Measurements from ENCODE around the gene TMEM175. TPM values are rescaled to one million over a fixed set of nuclear protein-coding genes. Genes with fewer than 3 reads are reported as not detected.
A peak's percentile ranks its signal among the peaks of the same experiment; 100 is the strongest.

Gene TMEM175
- total and polyA plus RNA-seq, 2 of the 4 experiments (the other 2 are of a cell fraction): 7.7 to 41.9 TPM

GRCh38 chr4:984336-985054, 52.2 kb downstream of the TMEM175 start:
- no peaks in the 10 kb centered on the region for H3K27me3 ChIP-seq (ENCODE audit: control insufficient read depth, insufficient read depth, low read length)
- H2BK5ac ChIP-seq (ENCODE audit: low read depth, low read length, poor library complexity, severe bottlenecking): no peak overlapping the region
- peaks cover 5 to 34% of the 10 kb centered on the region in 2 experiments; a peak in 1 of 4 replicates for H3K79me1 ChIP-seq (ENCODE audit: low read depth in 1 of 2, low read length in 2 of 2)
- H3K9me3 ChIP-seq (ENCODE audit: control insufficient read depth, insufficient read depth, low read length): no peaks in the 10 kb centered on the region
- peak overlapping the region; percentile 88 for H2AFZ ChIP-seq (replicated peaks; ENCODE audit: low read length, poor library complexity)
- no peak overlapping the region for H4K91ac ChIP-seq (ENCODE audit: insufficient read depth, low read depth, low read length)
- no peak overlapping the region for H2BK20ac ChIP-seq (ENCODE audit: low read depth, low read length)
- in situ Hi-C loops (cut with MboI; ENCODE audit: low sequenced_read_pairs): no loop called here
- no peak overlapping the region for H2AK5ac ChIP-seq (ENCODE audit: low read depth, low read length)
- H3K9ac ChIP-seq (ENCODE audit: low read depth, low read length): no peak overlapping the region; the same call in 1 of the 2 replicates
- peak overlapping the region; percentile 63 to 84; a peak in 2 of 4 replicates for H4K8ac ChIP-seq (ENCODE audit: low read depth in 2 of 2, low read length in 2 of 2)
- no peaks in the 10 kb centered on the region; the same call in 1 of the 2 replicates for H4K20me1 ChIP-seq (ENCODE audit: insufficient read depth, low read length)
- POLR2A ChIA-PET (ENCODE audit: unreplicated experiment): no interaction called here
- H3K27ac ChIP-seq (ENCODE audit: insufficient read depth, low read length): no peak overlapping the region
- H4K5ac ChIP-seq (ENCODE audit: low read depth, low read length): peak overlapping the region; percentile 12; the same call in 1 of the 2 replicates
- H3K4me1 ChIP-seq (ENCODE audit: control insufficient read depth, insufficient read depth, low read length): peaks cover 8% of the 10 kb centered on the region; the same call in 1 of the 2 replicates
- no peak overlapping the region for H2BK120ac ChIP-seq (ENCODE audit: low read depth, low read length)
- no peak overlapping the region for H3K18ac ChIP-seq (ENCODE audit: low read depth, low read length)
- no peak overlapping the region for H3K56ac ChIP-seq (ENCODE audit: extremely low read depth, insufficient read depth, low read length)
- intact Hi-C loops (cut with micrococcal nuclease): no loop called here
- ATAC-seq (ENCODE audit: low read depth): no peak
- BruUV-seq (replicated peaks): no TSS peak
- H2AK9ac ChIP-seq (replicated peaks; ENCODE audit: low read depth, low read length, poor library complexity): no peak overlapping the region
- no peak overlapping the region for H3K4ac ChIP-seq (ENCODE audit: low read depth, low read length)
- H3K14ac ChIP-seq (replicated peaks; ENCODE audit: low read depth, low read length): no peak overlapping the region
- dilution Hi-C loops (cut with HindIII; ENCODE audit: low sequenced_read_pairs, unreplicated experiment): no loop called here
- CTCF ChIA-PET: no interaction called here
- H3K9me1 ChIP-seq (ENCODE audit: insufficient read depth, low read length): peaks cover 6% of the 10 kb centered on the region
- peak overlapping the region; percentile 64 for H3K4me2 ChIP-seq (ENCODE audit: low read depth, low read length)
- 67% methylated on average over 6 of the region's 15 CpGs; no CpG with 5 or more reads in 1 of the 2 experiments for WGBS, 2 experiments (ENCODE audit: extremely low coverage in 2 of 2, insufficient read length in 1 of 2)
- H3K36me3 ChIP-seq (ENCODE audit: control insufficient read depth, insufficient read depth, low read length): no peaks in the 10 kb centered on the region; the same call in 1 of the 2 replicates
- H3K4me3 ChIP-seq (ENCODE audit: insufficient read depth, low read depth, low read length): peak overlapping the region; percentile 12; the same call in 1 of the 2 replicates
- no peak for DNase-seq
- H2BK15ac ChIP-seq (ENCODE audit: low read depth, low read length): no peak overlapping the region
- no peak overlapping the region for H3K23ac ChIP-seq (ENCODE audit: low read depth, low read length)
- TF ChIP-seq RAD21 (IDR thresholded peaks at IDR 0.05; ENCODE audit: low read length): no peak
- no peak for TF ChIP-seq CHD1 (IDR thresholded peaks at IDR 0.05; ENCODE audit: low read depth, low read length)
- no peak for TF ChIP-seq BHLHE40 (IDR thresholded peaks at IDR 0.05; ENCODE audit: low read depth, low read length)
- no peak for TF ChIP-seq POLR2A (IDR thresholded peaks at IDR 0.05; ENCODE audit: low read depth, low read length)
- no peak for TF ChIP-seq USF2 (IDR thresholded peaks at IDR 0.05; ENCODE audit: low read depth, low read length)
- no peak for TF ChIP-seq SMC3 (IDR thresholded peaks at IDR 0.05; ENCODE audit: low read depth, low read length)
- no peak for TF ChIP-seq CTCF (conservative IDR thresholded peaks at IDR 0.05; ENCODE audit: low read depth, low read length)
- no peak for TF ChIP-seq NFE2L2 (IDR thresholded peaks at IDR 0.05; ENCODE audit: low read depth, low read length)
- TF ChIP-seq RCOR1 (IDR thresholded peaks at IDR 0.05; ENCODE audit: insufficient replicate concordance, low read length): no peak
- no peak for TF ChIP-seq MAFK (IDR thresholded peaks at IDR 0.05; ENCODE audit: low read depth, low read length)
- no peak for TF ChIP-seq FOS (IDR thresholded peaks at IDR 0.05; ENCODE audit: low read depth, low read length)
- no peak for TF ChIP-seq MXI1 (IDR thresholded peaks at IDR 0.05; ENCODE audit: borderline replicate concordance, low read depth, low read length)
- TF ChIP-seq MAZ (IDR thresholded peaks at IDR 0.05; ENCODE audit: borderline replicate concordance, low read depth, low read length): no peak
- TF ChIP-seq CEBPB (IDR thresholded peaks at IDR 0.05; ENCODE audit: low read depth, low read length): no peak
- no peak for TF ChIP-seq RFX5 (IDR thresholded peaks at IDR 0.05; ENCODE audit: low read depth, low read length)
